Hematopoietic multipotent progenitor cell treated with erythropoietin and hydrocortisone succinate and interleukin-3 and kit ligand, for 6 days (in vitro differentiated cells): ENCODE measurements around the gene GLIS2.
A peak's percentile ranks its signal among the peaks of the same experiment; 100 is the strongest.
"Not testable (repeated sequence)": the region's sequence is repeated elsewhere in the genome, so short reads cannot be mapped to it uniquely, and the experiment has no call there.

Source experiments
- DNase-seq: peaks from one replicate; pipeline ENCODE4 v3.0.0-alpha.2; 2015

GLIS2 gene

DNA sequence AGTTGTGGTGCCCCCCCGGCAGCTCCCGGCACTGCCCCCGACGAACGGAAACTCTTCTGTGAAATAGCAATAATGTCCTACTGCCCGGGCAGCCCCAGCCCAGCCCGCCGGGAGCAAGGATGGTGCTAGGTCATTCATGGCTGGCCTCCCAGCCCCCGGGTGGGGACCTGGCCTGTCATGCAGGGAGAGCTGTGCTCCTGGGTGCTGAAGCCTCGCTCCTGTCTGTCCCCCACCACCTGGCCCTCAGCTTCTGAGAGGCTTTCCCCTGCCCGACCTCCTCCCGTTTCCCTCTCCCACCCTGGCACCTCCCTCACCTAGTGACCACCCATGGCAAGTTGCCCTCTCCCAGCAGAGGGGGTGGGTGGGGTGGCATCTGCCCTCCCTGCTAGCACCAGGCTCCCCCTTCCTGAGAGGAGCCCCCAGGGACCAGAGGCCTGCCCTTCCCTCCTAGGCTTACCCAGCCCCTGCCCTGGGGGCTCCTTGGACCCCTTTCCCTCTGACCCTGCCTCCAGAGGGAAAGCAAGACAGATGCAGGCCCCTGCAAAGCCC is 21.7 kb downstream of the GLIS2 start:
- no peak for DNase-seq

DNA sequence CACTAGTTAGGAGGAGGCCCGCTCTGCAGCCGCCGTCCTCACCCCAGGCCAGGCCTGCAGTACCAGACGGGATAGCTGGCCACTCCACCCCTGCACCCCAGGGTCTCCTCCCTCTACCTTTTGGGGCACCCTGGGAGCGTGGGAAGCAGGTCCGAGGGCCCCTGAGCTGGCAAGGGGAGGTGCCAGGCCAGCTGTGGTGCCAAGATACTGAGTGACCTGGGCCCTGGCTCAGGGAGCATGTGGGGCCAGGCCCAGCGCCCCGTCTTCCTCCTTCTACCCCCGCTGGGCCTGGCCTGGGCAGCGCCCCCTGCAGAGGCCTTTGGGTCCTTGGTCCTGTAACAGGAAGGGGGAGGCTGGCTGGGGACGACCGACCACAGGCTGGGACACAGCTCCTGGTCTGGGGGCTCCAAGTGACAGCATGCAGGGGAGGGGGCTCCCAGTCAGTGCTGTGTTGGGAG is 22.3 kb downstream of the GLIS2 start:
- no peak for DNase-seq

DNA sequence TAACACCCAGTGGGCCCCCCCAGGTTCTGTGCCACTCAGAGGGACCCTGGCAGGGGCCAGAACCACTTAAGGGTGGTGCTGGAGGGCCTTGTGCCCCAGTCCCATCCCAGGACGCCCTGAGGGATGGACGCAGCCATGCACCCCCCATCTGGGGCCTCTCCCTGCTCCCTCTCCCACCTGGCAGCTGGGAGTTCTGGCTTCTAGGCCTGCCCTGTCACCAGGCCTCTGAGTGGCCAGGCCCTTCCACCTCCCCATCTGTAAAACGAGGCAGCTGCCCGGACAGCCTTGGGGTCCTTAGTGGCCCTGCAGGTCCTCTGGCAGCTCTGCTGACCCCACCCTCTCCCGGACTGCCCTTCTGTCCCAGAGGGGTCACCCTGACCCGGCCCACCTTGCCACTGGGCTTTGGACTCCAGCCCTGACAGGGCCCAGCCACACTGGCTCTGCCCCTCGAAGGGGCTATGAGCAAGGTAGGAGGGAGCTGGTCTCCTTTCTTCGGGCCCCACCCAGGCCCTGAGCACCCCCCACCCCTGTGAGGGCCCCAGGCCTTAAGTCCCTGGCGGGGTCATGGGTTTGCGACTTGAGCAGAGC is 22.9 kb downstream of the GLIS2 start:
- no peak for DNase-seq

DNA sequence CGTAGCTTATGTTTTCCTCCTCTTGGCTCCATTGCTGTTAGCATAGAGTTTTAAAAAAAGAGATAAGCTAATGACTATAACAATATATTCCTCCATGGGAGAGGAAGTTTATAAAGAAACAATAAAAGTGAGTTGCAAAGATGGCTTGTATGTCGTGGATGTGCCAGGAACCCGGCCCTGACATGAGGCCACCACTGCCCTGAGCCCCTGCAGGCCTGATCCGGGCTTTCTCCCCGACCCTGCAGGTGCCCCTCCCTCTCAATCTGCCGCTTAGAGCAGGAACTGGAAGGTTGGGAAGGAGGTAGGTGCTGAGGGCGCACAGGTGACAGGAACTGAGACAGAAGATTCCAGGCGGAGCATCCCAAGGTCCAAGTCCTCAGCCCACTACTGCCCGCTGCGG is 23.6 kb downstream of the GLIS2 start:
- DNase-seq, result no peak

DNA sequence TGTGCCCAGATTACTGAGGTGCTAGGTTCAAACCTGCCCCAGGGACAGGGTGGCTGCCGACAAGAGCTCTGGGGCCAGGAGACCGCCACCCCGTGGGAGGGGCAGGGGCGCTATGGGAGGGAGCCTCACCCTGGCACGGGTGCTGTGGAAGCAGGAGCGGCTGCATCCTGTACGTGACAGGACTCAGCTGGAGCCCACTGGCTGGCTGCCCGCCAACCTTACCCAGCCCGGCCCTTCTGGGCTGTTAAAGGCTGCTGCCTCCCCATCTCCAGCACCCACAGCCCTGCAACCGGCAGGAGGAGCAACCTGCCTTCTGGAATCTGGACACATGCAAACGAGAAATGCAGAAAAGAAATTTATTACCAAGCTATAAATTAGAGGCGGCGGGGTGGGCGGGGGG is 24.0 kb downstream of the GLIS2 start:
- DNase-seq, result peak; percentile 50

DNA sequence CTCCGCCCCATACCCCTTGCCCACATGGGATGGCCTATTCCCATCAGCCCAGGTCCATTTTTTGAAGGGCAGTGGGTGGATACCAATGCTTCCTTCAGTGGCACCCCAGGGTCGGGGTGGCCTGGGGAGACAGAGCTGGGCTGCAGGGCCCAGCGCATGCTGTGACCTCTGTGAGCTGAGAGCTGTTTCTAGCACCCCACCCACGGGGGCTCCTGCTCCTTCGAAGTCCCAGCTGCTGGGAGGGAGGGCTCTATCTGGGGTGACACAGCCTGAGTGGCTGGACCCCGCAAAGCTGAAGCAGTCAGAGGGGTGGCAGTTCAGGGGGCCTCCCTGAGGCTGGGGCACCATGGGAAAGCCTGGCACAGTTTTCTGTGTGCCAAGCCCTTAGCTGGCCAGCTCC is 24.6 kb downstream of the GLIS2 start:
- no peak for DNase-seq

DNA sequence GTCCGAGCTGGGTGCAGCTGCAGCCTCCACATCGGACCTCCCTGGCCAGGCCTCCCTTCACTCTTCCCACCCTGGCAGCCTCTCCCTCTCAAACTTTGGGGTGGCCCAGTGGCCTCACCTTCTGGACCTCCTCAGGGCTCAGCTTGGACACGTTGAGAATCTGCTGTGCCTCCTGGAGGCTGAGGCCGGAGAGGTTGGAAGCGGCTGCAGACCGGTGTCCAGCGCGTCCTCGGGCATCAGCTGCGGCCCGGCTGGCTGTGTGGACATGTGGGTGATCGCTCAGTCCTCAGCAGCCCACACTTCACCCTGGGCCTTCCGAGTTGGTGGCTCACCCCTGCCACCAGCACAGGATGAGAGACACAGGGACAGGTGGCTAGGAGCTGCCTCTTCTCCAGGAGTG is 25.4 kb downstream of the GLIS2 start:
- DNase-seq, result no peak

DNA sequence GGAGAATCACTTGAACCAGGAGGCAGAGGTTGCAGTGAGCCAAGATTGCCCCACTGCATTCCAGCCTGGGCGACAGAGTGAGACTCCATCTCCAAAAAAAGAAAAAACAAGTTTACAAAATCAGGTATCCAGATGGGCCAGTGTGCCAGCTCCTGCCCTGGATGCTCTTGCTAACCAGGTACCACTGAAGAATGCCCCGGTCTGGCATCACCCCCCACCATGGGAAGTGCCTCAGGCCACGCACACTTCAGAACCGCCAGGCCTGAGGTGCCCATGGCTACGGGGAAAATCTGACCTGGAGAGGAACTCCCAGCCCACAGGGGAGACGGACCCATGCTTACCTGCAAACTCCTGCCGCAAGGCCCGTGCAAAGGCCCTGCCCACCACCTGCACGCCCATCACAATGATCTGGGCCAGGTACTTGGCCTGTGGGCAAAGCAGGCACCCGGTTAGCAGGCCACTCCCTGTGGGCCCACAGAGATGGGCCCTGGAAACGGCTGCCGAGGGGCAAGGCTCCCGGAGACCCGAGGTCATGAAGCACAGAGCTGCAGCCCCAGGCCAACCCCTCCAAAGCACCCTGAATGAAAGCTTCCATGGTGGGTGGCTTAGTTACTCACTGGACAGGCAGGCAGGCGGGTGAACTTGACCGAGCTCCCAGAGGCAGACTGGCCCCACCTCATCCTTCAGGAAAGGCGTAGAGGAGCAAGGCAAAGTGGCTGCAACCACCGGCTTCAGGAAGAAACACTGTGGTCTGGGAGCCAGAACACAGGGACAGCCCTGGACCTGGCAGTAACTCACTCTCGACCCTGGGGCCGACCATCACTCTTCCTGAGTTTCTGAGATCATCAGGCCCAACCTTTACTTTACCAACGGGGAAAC is 27.2 kb downstream of the GLIS2 start:
- DNase-seq, result no peak

DNA sequence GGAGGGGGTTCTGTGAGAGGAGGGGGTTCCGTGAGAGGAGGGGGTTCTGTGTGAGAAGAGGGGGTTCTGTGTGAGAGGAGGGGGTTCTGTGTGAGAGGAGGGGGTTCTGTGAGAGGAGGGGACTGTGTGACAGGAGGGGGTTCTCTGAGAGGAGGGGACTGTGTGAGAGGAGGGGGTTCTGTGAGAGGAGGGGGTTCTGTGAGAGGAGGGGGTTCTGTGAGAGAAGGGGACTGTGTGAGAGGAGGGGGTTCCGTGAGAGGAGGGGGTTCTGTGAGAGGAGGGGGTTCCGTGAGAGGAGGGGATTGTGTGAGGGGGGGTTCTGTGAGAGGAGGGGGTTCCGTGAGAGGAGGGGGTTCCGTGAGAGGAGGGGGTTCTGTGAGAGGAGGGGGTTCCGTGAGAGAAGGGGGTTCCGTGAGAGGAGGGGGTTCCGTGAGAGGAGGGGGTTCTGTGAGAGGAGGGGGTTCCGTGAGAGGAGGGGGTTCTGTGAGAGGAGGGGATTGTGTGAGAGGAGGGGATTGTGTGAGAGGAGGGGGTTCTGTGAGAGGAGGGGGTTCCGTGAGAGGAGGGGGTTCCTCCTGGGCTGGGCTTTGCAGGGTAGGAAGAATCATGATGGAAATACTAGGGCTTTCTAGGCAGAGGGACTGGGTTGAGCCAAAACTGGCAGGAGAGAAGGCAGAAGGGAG is 28.6 kb downstream of the GLIS2 start:
- DNase-seq, result not testable (repeated sequence)

DNA sequence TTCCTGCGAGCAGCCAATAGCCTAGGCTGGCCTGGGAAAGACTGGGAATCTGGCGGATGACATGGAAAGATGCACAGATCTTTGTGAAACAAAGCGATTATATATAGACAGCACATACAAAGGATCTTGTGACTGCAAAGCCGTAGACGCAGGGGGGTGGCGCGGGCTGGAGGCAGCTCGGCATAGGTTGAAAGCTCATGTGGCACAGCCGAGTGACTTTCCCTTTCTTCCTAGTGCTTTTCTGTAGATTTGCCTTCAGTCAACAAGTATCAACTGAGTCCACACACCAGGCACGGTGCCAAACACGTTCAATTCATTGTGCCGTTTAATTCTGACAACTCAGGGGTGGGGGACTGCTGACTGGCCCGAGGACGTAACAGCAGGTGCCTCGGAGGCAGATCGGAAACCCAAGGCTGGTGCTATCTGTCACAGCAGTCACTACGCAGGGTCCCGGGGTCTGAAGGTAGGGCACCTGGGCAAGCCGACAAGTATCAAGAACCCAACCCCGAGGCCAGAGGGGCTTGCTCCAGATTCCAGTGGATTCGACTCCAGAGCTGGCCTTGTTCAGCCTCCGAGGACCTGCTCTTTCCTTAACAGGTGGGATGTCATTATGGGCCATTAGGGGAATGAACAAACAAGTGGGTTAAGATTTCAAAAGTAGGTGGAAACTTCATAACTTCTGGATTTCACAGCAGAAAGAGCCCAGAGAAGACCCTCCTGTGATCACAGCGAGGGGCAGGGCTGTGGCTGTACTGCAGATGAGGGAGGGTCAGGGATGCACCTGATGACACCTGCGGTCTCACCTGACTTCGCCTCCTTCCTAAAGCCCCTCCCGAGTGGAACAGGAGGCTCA is 29.3 kb downstream of the GLIS2 start:
- DNase-seq, result no peak

DNA sequence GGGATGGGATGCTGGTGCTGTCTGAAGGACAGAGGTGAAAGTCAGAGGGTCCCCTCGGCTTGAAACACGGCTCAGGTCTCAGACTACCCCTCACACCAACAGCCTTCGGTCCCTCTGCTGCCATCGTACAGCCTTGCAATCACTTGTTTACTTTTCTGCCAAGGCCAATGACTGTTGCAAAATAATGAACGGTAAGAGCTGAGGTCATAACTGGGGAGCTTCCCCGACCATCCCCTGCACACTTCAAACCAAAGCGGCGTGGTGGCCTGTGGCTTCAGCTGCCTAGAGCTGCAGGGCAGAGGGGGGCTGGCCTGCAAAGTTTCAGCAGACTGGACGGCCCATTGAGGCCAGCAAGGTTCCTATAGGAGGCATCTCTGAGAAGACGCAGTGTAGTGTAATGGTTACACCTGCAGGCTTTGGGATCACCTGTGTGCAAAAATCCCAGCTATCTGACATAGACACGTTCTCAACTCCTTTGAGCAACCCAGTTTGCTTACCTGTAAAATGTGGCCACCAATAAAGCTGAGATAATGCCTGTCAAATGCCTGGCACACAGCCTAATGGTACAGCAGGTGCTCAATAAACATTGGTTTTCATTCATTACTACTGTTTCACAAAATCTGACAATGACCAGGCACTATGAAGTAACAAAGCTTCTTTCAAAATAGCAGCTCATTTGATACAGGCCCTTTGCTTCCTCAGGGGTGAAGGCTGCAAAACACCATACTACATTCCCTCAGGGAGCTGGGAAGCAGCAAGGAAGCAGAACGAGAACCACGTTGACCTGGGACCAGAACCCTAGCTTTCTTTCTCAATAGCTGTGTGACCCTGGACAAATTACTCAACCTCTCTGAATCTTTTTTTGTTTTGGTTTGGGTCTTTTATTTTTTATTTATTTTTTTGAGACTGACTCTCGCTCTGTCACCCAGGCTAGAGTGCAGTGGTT is 30.2 kb downstream of the GLIS2 start:
- peak; percentile 52 for DNase-seq

DNA sequence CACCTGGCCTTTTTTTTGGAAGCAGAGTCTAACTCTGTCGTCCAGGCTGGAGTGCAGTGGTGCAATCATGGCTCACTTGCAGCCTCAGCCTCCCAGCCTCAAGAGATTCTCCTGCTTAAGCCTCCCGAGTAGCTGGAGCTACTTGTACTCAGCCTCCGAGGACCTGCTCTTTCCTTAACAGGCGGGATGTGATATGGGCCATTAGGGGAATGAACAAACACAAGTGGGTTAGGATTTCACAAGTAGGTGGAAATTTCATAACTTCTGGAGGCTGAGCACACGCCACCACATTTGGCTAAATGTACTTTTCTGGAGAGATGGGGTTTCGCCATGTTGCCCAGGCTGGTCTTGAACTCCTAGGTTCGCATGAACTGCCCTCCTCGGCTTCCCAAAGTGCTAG is 31.1 kb downstream of the GLIS2 start:
- DNase-seq, result peak; percentile 63

DNA sequence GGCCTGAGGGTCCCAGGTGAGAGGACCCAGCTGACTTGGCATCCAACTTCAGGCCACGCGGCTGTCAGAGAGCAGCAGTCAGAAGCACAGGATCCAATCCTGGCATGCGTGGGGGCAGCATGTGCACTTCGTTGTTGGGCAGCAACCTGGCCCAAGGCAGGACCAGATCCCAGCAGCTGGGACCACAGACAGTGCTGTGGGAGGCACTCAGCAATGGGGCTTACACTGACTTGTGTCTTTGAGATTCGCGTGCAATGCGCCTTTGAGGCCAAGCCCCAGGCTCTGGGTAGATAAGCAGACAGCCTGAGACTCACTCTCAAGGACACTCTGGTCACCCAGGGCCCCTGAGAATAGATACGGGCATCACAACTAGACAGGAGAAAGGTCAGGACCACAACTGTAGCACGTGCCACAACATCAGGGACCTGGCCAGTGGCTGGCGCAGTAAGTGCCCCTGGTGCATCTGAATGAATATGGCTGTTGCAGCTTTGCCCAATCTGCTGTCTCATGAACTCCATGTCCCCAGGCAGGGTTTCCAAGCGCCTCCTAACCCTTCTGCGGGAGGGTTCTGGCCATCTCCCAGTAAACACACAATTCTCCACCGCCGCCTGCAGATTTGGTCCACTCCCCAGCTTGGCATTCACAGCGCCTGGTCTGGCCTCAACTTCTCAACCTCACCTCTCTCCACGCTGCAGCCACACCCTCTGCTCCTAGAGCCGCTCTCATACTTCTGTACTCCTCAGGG is 32.1 kb downstream of the GLIS2 start:
- DNase-seq, result peak; percentile 82

DNA sequence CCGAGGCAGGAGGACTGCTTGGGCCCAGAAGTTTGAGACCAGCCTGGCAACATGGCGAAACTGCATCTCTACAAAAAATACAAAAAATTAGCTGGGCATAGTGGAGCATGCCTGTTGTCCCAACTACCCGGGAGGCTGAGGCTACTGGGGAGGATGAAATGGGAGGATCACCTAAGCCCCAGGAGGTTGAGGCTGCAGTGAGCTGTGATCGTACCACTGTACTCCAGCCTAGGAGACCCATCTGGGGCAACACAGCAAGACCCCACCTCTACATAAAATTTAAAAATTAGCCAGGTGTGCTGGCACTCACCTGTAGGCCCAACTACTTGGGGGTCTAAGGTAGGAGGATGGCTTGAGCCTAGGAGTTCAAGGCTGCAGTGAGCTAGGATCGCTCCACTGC is 33.5 kb downstream of the GLIS2 start:
- DNase-seq, result no peak

DNA sequence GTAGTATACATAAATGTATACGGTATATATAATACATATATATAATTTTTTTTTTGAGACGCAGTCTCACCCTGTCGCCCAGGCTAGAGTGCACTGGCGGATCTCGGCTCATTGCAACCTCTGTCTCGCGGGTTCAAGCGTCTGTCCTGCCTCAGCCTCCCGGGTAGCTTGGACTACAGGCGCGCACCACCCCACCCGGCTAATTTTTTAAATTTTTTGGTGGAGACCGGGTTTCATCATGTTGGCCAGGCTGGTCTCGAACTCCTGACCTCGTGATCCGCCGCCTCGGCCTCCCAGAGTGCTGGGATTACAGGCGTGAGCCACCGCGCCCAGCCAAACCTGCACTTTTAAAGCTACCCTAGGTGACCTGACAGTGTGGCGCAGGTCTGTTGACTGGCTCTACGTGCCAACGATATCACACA is 34.5 kb downstream of the GLIS2 start:
- DNase-seq, result no peak

DNA sequence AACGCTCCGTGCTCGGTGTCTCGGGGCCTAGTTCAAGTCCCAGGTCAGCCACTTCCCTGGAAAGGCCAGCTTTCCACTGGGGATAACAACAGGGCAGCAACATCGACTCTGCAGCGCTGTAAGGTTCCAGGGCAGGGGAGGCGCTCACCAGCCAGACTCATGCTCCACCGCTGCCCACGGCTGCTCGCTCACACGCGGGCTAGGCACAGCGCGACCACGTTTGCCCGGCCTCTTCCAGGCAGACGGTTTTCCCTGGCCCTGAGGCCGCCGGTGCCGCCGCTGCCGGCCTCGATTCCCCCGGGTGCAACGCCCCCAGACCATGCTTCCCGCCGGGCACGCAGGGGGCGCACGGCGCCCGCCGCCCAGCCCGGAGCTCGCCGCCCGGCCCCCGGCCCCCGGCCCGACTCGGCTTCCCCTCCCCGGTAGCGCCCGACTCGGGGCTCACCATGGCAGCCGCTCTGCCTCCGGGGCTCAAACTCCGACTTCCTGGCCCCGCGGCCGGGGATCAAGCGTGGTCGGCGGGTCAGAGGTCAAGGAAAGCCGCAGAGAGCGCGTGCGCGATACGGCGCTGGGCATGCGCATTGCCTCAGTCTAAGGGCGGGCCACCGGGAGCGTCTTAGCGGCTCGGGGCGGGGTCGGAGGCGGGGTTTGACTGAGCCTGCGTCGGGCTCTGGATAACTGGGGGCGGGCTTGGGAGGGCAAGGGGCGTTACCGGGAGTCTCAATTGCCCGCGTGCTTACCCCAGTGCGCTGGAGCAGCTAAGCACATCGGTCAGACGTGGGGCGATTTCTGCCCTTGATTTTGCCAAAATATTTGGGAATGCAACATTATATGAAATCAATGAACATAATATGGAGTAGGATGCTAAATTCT is 35.2 kb downstream of the GLIS2 start, which contains the start of gene PAM16:
TSS of gene PAM16 (minus strand) at position 535 of the 873 bp plus-strand sequence. CDS start at position 448, 87 bp downstream.
- peak; percentile 99 for DNase-seq

DNA sequence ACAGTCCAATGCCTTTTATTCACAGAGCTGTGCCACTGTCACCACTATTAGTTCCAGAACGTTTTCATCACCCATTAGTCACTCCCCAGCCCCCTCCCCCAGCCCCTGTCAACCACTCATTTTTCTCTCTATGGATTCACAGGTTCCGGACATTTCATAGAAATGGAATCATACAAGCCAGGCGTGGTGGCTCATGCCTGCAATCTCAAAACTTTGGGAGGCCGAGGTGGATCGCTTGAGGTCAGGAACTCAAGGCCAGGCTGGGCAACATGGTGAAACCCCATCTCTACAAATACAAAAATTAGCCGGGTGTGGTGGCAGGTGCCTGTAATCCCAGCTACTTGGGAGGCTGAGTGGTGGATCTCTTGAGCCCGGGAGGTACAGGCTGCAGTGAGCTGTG is 36.0 kb downstream of the GLIS2 start:
- DNase-seq, result no peak

DNA sequence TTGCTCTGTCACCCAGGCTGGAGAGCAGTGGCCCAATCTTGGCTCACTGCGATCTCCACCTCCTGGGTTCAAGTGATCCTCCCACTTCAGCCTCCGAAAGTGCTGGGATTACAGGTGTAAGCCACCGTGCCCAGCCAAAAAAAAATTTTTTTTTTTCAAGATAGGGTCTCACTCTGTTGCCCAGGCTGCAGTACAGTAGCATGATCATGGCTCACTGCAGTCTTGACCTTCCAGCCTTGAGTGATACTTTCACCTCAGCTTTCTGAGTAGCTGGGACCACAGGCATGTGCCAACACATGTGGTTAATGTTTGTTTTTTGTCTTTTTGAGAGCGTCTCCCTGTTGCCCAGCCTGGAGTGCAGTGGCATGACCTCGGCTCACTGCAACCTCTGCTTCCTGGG is 37.0 kb downstream of the GLIS2 start:
- DNase-seq, result no peak

DNA sequence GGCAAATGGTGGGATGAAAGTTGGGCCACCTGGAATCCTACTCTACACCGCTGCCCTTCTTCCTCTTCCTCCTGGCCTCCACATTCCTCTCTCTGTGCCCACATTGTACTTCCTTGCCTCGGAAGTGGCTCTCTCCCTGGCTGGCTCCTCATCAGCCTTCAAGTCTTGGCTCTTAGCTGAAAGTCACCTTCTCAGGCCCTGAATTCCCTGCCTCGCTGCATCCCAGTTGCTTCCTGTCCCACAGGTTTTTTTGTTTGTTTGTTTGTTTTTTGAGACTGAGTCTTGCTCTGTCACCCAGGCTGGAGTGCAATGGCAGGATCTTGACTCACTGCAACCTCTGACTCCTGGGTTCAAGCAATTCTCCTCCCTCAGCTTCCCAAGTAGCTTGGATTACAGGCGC is 37.8 kb downstream of the GLIS2 start:
- DNase-seq, result no peak
